OCI-LY3 (cell line): Measurements from ENCODE around the gene ATOSA.

Experiments used
- H2AFZ ChIP-seq: fragments of 200-600, 300-600 bp; shearing (Covaris generic); 2 replicates; pipeline ENCODE4 v1.6.0; 2014; ENCODE audit warnings: antibody characterized with exemption, low read depth, low read length
- H3K27ac ChIP-seq: fragments of 200-600, 300-600 bp; sonication (generic); 2 replicates; pipeline ENCODE4 v1.5.1; 2014; ENCODE audit warnings: mild to moderate bottlenecking, low read length, moderate library complexity, mixed read lengths
- H3K27me3 ChIP-seq: fragments of 200-600, 300-600 bp; sonication (generic); 2 replicates; pipeline ENCODE4 v1.6.1; 2014; ENCODE audit warnings: low read depth, low read length, mixed read lengths
- H3K36me3 ChIP-seq: fragments of 200-600, 300-600 bp; sonication (generic); replicated peaks from 2 replicates; pipeline ENCODE3; 2014; ENCODE audit warnings: low read depth, low read length, mixed read lengths
- H3K4me1 ChIP-seq: fragments of 300-600, 200-600 bp; sonication (generic); 2 replicates; pipeline ENCODE4 v1.6.1; 2014; ENCODE audit warnings: low read length, mixed read lengths
- H3K4me2 ChIP-seq: fragments of 200-600, 300-600 bp; sonication (generic); 2 replicates; pipeline ENCODE4 v1.6.1; 2014; ENCODE audit warnings: low read length, mixed read lengths
- H3K4me3 ChIP-seq: fragments of 300-600, 200-600 bp; sonication (generic); 2 replicates; pipeline ENCODE4 v1.5.1; 2014; ENCODE audit warnings: antibody characterized with exemption, mild to moderate bottlenecking, low read length, moderate library complexity
- H3K79me2 ChIP-seq: fragments of 300-600, 200-600 bp; shearing (Covaris generic); 2 replicates; pipeline ENCODE4 v1.6.1; 2014; ENCODE audit warnings: mild to moderate bottlenecking, low read length, mixed read lengths
- H3K9ac ChIP-seq: fragments of 300-600, 200-600 bp; shearing (Covaris generic); 2 replicates; pipeline ENCODE4 v1.6.0; 2014; ENCODE audit warnings: mild to moderate bottlenecking, low read length, moderate library complexity
- H3K9me3 ChIP-seq: fragments of 200-600, 300-600 bp; shearing (Covaris generic); 2 replicates; pipeline ENCODE4 v1.6.1; 2014; ENCODE audit warnings: low read length, mixed read lengths; ENCODE audit not compliant: insufficient read depth
- H4K20me1 ChIP-seq: fragments of 200-600, 300-600 bp; sonication (generic); 2 replicates; pipeline ENCODE4 v1.6.1; 2016; ENCODE audit warnings: low read length, mixed read lengths; ENCODE audit not compliant: insufficient read depth
- CTCF ChIP-seq: fragments of 200-600, 300-600 bp; sonication (generic); IDR thresholded peaks from 2 replicates; pipeline ENCODE4 v1.5.1; 2014; ENCODE audit warnings: antibody characterized with exemption, low read length, low read depth
- EZH2phosphoT487 ChIP-seq: fragments of 200-600 bp; shearing (Covaris generic); IDR thresholded peaks from 2 replicates; pipeline ENCODE4 v1.6.1; 2018; ENCODE audit warnings: antibody characterized with exemption, mixed run types, low read depth

Gene ATOSA

GRCh38 chr15:52682781-52683180, 3.6 kb upstream of the ATOSA start:
- H3K4me2 ChIP-seq = peak overlapping the region; percentile 61
- peaks cover 2% of the 10 kb centered on the region; the same call in 1 of the 2 replicates for H3K79me2 ChIP-seq
- no peaks in the 10 kb centered on the region for H3K36me3 ChIP-seq
- H3K4me3 ChIP-seq = peak overlapping the region; percentile 33
- H3K27me3 ChIP-seq = no peaks in the 10 kb centered on the region
- H2AFZ ChIP-seq = no peak overlapping the region
- no peak overlapping the region for H3K9ac ChIP-seq
- TF ChIP-seq EZH2phosphoT487 (no peak), CTCF (no peak)
- peaks cover 44% of the 10 kb centered on the region for H3K4me1 ChIP-seq
- H4K20me1 ChIP-seq = no peaks in the 10 kb centered on the region
- H3K27ac ChIP-seq = peak overlapping the region; percentile 11; the same call in 1 of the 2 replicates
- H3K9me3 ChIP-seq = no peaks in the 10 kb centered on the region

GRCh38 chr15:52682200-52682599, 3.0 kb upstream of the ATOSA start:
- H3K79me2 ChIP-seq = peaks cover 3% of the 10 kb centered on the region; the same call in 1 of the 2 replicates
- H2AFZ ChIP-seq = no peak overlapping the region
- no peak for TF ChIP-seq EZH2phosphoT487
- TF ChIP-seq CTCF = no peak
- peaks cover 47% of the 10 kb centered on the region for H3K4me1 ChIP-seq
- H3K4me3 ChIP-seq = no peak overlapping the region
- H3K9me3 ChIP-seq = no peaks in the 10 kb centered on the region
- no peaks in the 10 kb centered on the region for H4K20me1 ChIP-seq
- no peaks in the 10 kb centered on the region for H3K36me3 ChIP-seq
- no peaks in the 10 kb centered on the region for H3K27me3 ChIP-seq
- 0 out of 2 replicates have a peak overlapping the region, but pooled peaks have one; percentile 11 for H3K27ac ChIP-seq
- H3K9ac ChIP-seq = no peak overlapping the region
- H3K4me2 ChIP-seq = peak overlapping the region; percentile 61

GRCh38 chr15:52681441-52681840, 2.3 kb upstream of the ATOSA start:
- Histone ChIP-seq H3K4me2 (peak overlapping the region; percentile 92), H3K36me3 (no peaks in the 10 kb centered on the region), H3K9me3 (no peaks in the 10 kb centered on the region), H3K4me1 (peaks cover 54% of the 10 kb centered on the region), H3K27ac (peak overlapping the region; percentile 32), H3K9ac (no peak overlapping the region), H2AFZ (no peak overlapping the region), H4K20me1 (no peaks in the 10 kb centered on the region), H3K79me2 (peaks cover 5% of the 10 kb centered on the region), H3K4me3 (no peak overlapping the region), H3K27me3 (no peaks in the 10 kb centered on the region)
- no peak for TF ChIP-seq EZH2phosphoT487
- TF ChIP-seq CTCF = no peak

- H3K4me2 ChIP-seq = peak overlapping the region; percentile 92
- H3K27ac ChIP-seq = peak overlapping the region; percentile 32
Observed at GRCh38 chr15:52680761-52681160, 1.6 kb upstream of the ATOSA start.

More at GRCh38 chr15:52680761-52681160, 1.6 kb upstream of the ATOSA start:
- TF ChIP-seq EZH2phosphoT487 (no peak), CTCF (no peak)
- H3K36me3 ChIP-seq = peaks cover 5% of the 10 kb centered on the region
- H2AFZ ChIP-seq = no peak overlapping the region
- no peaks in the 10 kb centered on the region for H3K27me3 ChIP-seq
- peaks cover 54% of the 10 kb centered on the region for H3K4me1 ChIP-seq
- H3K9me3 ChIP-seq = no peaks in the 10 kb centered on the region
- H4K20me1 ChIP-seq = no peaks in the 10 kb centered on the region
- H3K9ac ChIP-seq = peak overlapping the region; percentile 11; the same call in 1 of the 2 replicates
- H3K4me3 ChIP-seq = peak overlapping the region; percentile 83
- H3K79me2 ChIP-seq = peaks cover 5% of the 10 kb centered on the region
